Neural crest cell (in vitro differentiated cells): ENCODE measurements around the gene SLC9A9. TPM values are rescaled to one million over a fixed set of nuclear protein-coding genes. Genes with fewer than 3 reads are reported as not detected.
"Not testable (repeated sequence)": the region's sequence is repeated elsewhere in the genome, so short reads cannot be mapped to it uniquely, and the experiment has no call there.

Source experiments
- DNase-seq: peaks from one replicate; pipeline ENCODE4 v3.0.0; 2021; ENCODE audit warnings: low read depth, mixed read lengths, low spot score
- H3K27ac Mint-ChIP-seq: one replicate; pipeline ENCODE4 v1.8.0; 2021; ENCODE audit warnings: mild to moderate bottlenecking, mixed read lengths; ENCODE audit not compliant: unreplicated experiment
- H3K27me3 Mint-ChIP-seq: 2 replicates; pipeline ENCODE4 v1.8.0; 2021; ENCODE audit warnings: low read depth, mild to moderate bottlenecking, mixed read lengths
- H3K36me3 Mint-ChIP-seq: 2 replicates; pipeline ENCODE4 v1.8.0; 2021; ENCODE audit warnings: low read depth, mild to moderate bottlenecking, mixed read lengths
- H3K4me1 Mint-ChIP-seq: 2 replicates; pipeline ENCODE4 v1.8.0; 2021; ENCODE audit warnings: mixed read lengths
- H3K4me3 Mint-ChIP-seq: one replicate; pipeline ENCODE4 v1.8.0; 2021; ENCODE audit warnings: mild to moderate bottlenecking, mixed read lengths
- H3K9me3 Mint-ChIP-seq: 2 replicates; pipeline ENCODE4 v1.8.0; 2021; ENCODE audit warnings: mixed read lengths
- CTCF ChIP-seq: fragments of 200-600 bp; sonication (generic); conservative IDR thresholded peaks from 2 replicates; pipeline ENCODE4 v1.5.0; 2021; ENCODE audit warnings: antibody characterized with exemption, mild to moderate bottlenecking
- total RNA-seq: library from RNA; stranded (reverse); gene quantifications from 2 replicates; pipeline ENCODE4 v1.2.1, GENCODE V29; 2021

Gene SLC9A9
- total RNA-seq, 1 donor from 2014 or later: 0.56 TPM

GRCh38 chr3:143286392-143287010, 561.8 kb downstream of the SLC9A9 start:
- DNase-seq: no peak
- H3K27me3 Mint-ChIP-seq: no peaks in the 10 kb centered on the region
- no peaks in the 10 kb centered on the region for H3K36me3 Mint-ChIP-seq

GRCh38 chr3:143283432-143284128, 564.7 kb downstream of the SLC9A9 start:
- TF ChIP-seq CTCF: no peak
- no peaks in the 10 kb centered on the region for H3K4me1 Mint-ChIP-seq
- H3K36me3 Mint-ChIP-seq: no peaks in the 10 kb centered on the region
- DNase-seq: no peak
- H3K27ac Mint-ChIP-seq: peak overlapping the region; percentile 63
- no peak overlapping the region for H3K4me3 Mint-ChIP-seq
- H3K9me3 Mint-ChIP-seq: peaks cover 3% of the 10 kb centered on the region
- H3K27me3 Mint-ChIP-seq: no peaks in the 10 kb centered on the region

More at GRCh38 chr3:143286392-143287010, 561.8 kb downstream of the SLC9A9 start:
- no peaks in the 10 kb centered on the region for H3K4me1 Mint-ChIP-seq
- H3K27ac Mint-ChIP-seq: no peak overlapping the region
- H3K4me3 Mint-ChIP-seq: no peak overlapping the region
- H3K9me3 Mint-ChIP-seq: no peaks in the 10 kb centered on the region
- no peak for TF ChIP-seq CTCF

- Mint-ChIP-seq H3K4me1 (no peaks in the 10 kb centered on the region), H3K36me3 (no peaks in the 10 kb centered on the region), H3K4me3 (no peak overlapping the region), H3K27ac (no peak overlapping the region), H3K27me3 (no peaks in the 10 kb centered on the region), H3K9me3 (peaks cover 3% of the 10 kb centered on the region)
- no peak for TF ChIP-seq CTCF
- no peak for DNase-seq
These were observed 567.3 kb downstream of the SLC9A9 start for GRCh38 chr3:143280984-143281383.

- H3K27ac Mint-ChIP-seq, H3K36me3 Mint-ChIP-seq, H3K4me3 Mint-ChIP-seq, H3K9me3 Mint-ChIP-seq, DNase-seq, H3K4me1 Mint-ChIP-seq, H3K27me3 Mint-ChIP-seq: not testable (repeated sequence)
These were observed 568.7 kb downstream of the SLC9A9 start for GRCh38 chr3:143279567-143279966.

- peaks cover 3% of the 10 kb centered on the region for H3K9me3 Mint-ChIP-seq
- no peak for DNase-seq
- H3K27me3 Mint-ChIP-seq: no peaks in the 10 kb centered on the region
- no peak overlapping the region for H3K27ac Mint-ChIP-seq
- no peak for TF ChIP-seq CTCF
- no peaks in the 10 kb centered on the region for H3K36me3 Mint-ChIP-seq
- no peaks in the 10 kb centered on the region for H3K4me1 Mint-ChIP-seq
- no peak overlapping the region for H3K4me3 Mint-ChIP-seq
These were observed 569.5 kb downstream of the SLC9A9 start for GRCh38 chr3:143278721-143279120.

GRCh38 chr3:143277531-143277930, 570.7 kb downstream of the SLC9A9 start:
- Mint-ChIP-seq H3K27ac (no peak overlapping the region), H3K36me3 (no peaks in the 10 kb centered on the region), H3K9me3 (peaks cover 3% of the 10 kb centered on the region), H3K27me3 (no peaks in the 10 kb centered on the region), H3K4me3 (no peak overlapping the region), H3K4me1 (no peaks in the 10 kb centered on the region)
- no peak for DNase-seq
- TF ChIP-seq CTCF: no peak
